A549 (cell line): Measurements from ENCODE around the gene LRFN2. TPM values are rescaled to one million over a fixed set of nuclear protein-coding genes. Genes with fewer than 3 reads are reported as not detected.

ENCODE experiments used
- ATAC-seq, 2 experiments: fragments of 200-7000 bp in 1 of 2; fragments of >200 bp in 1 of 2; cut with Nextera tagmentation in 1 of 2; cut with Tn5 transposase in 1 of 2; 3 replicates each; pipeline versions ENCODE4 v1.8.0 to v1.9.1; 2018 to 2020; ENCODE audit warnings: mild to moderate bottlenecking in 1 of 2, moderate library complexity in 1 of 2
- CTCF ChIA-PET: fragments of 300-600 bp; sonication (Branson Sonifier 250); formaldehyde crosslinking; extraction: SDS; loops from one replicate; lab custom pipeline; 2021; ENCODE audit warnings: antibody characterized with exemption, inconsistent platforms; lab: Yijun Ruan, JAX
- POLR2A ChIA-PET: fragments of 350-600 bp; formaldehyde crosslinking; extraction: SDS; loops from one replicate; lab custom pipeline; 2021; ENCODE audit warnings: antibody characterized with exemption, inconsistent platforms; lab: Yijun Ruan, JAX
- DNase-seq, 2 experiments: peaks; one replicate each; pipeline versions ENCODE4 v3.0.0 to v3.0.0-alpha.2; 2011 to 2016; ENCODE audit warnings: low read depth in 1 of 2, low spot score in 1 of 2
- FAIRE-seq: peaks from 2 replicates; lab custom pipeline; 2011; peaks lifted over from hg19 to GRCh38; lab: Jason Lieb, UNC
- H3K27ac ChIP-seq, 2 experiments: fragments of >200 bp; sonication (Bioruptor Twin); formaldehyde crosslinking; 3 replicates each; pipeline ENCODE4 v1.5.1; 2016 to 2017
- H3K4me1 ChIP-seq: fragments of >200 bp; sonication (Bioruptor Twin); formaldehyde crosslinking; 3 replicates; pipeline ENCODE4 v1.6.1; 2016
- H3K4me2 ChIP-seq: fragments of >200 bp; sonication (Bioruptor Twin); formaldehyde crosslinking; 3 replicates; pipeline ENCODE4 v1.6.1; 2016
- H3K4me3 ChIP-seq: fragments of >200 bp; sonication (Bioruptor Twin); formaldehyde crosslinking; 3 replicates; pipeline ENCODE4 v1.5.1; 2016
- H3K9me3 ChIP-seq: fragments of >200 bp; sonication (Bioruptor Twin); formaldehyde crosslinking; 3 replicates; pipeline ENCODE4 v1.6.1; 2016
- CBX8 ChIP-seq: fragments of 200-600 bp; sonication (generic); IDR thresholded peaks from 2 replicates; pipeline ENCODE4 v1.6.1; 2016
- CEBPB ChIP-seq, 2 experiments: fragments of >200 bp in 1 of 2; sonication (Bioruptor Twin) in 1 of 2; formaldehyde crosslinking in 1 of 2; IDR thresholded peaks; 2 replicates each; pipeline ENCODE4 v1.6.1; 2012 to 2016
- KDM1A ChIP-seq: fragments of 200-600 bp; sonication (generic); IDR thresholded peaks from 2 replicates; pipeline ENCODE4 v1.6.1; 2016; ENCODE audit warnings: low read depth, mild to moderate bottlenecking
- MAFK ChIP-seq: fragments of 450-650 bp; IDR thresholded peaks from 2 replicates; pipeline ENCODE4 v1.6.1; 2014; ENCODE audit not compliant: partially characterized antibody
- MAZ ChIP-seq: fragments of 150-350 bp; IDR thresholded peaks from 2 replicates; pipeline ENCODE4 v1.6.1; 2014; ENCODE audit warnings: antibody characterized with exemption, low read depth, low read length, borderline replicate concordance
- NPAS2 ChIP-seq: fragments of 250-450 bp; sonication (Bioruptor Pico); IDR thresholded peaks from 2 replicates; pipeline ENCODE4 v1.8.0; 2022; ENCODE audit warnings: mild to moderate bottlenecking, moderate library complexity, borderline replicate concordance
- POLR2A ChIP-seq: IDR thresholded peaks from 2 replicates; pipeline ENCODE4 v1.6.1; 2012; ENCODE audit warnings: mild to moderate bottlenecking, low read length
- RCOR1 ChIP-seq: fragments of 150-350 bp; IDR thresholded peaks from 2 replicates; pipeline ENCODE4 v1.6.1; 2014; ENCODE audit warnings: antibody characterized with exemption, low read length, low read depth
- RFX5 ChIP-seq: fragments of 450-650 bp; IDR thresholded peaks from 2 replicates; pipeline ENCODE4 v1.7.1; 2014; ENCODE audit warnings: antibody characterized with exemption, mild to moderate bottlenecking, moderate library complexity
- RNF2 ChIP-seq: fragments of 200-600 bp; sonication (generic); IDR thresholded peaks from 2 replicates; pipeline ENCODE4 v1.6.1; 2016; ENCODE audit warnings: low read depth, mild to moderate bottlenecking, antibody characterized with exemption, moderate library complexity, borderline replicate concordance
- TFCP2L1 ChIP-seq: fragments of 250-450 bp; sonication (Bioruptor Pico); IDR thresholded peaks from 2 replicates; pipeline ENCODE4 v1.5.0; 2021; ENCODE audit warnings: mild to moderate bottlenecking
- ZFP36 ChIP-seq: fragments of 450-650 bp; IDR thresholded peaks from 2 replicates; pipeline ENCODE4 v1.6.1; 2014; ENCODE audit warnings: borderline replicate concordance; ENCODE audit not compliant: partially characterized antibody
- ZSCAN20 ChIP-seq: fragments of 250-450 bp; sonication (Bioruptor Pico); IDR thresholded peaks from 2 replicates; pipeline ENCODE4 v1.8.0; 2022; ENCODE audit warnings: mild to moderate bottlenecking, moderate library complexity
- WGBS: methylation state at CpG from one replicate; pipeline ENCODE4 v1.1.6; 2017; ENCODE audit errors: missing lambda C conversion rate; 5-methylcytosine and 5-hydroxymethylcytosine counted together
- polyA plus RNA-seq, 4 experiments: library from polyadenylated mRNA; depleted of rRNA in 3 of 4; stranded (reverse); fragments of >200 nt; fragmentation: RNase III in 1 of 4; extraction: RNeasy Plus Mini Kit Qiagen cat#74134 plus additional on column Dnase treatment in 1 of 4; gene quantifications; 2 replicates in 3 of 4; 3 replicates in 1 of 4; pipeline ENCODE4 v1.2.3, GENCODE V29; 2011 to 2017
- TF ChIP-seq, protein P1 (sequence below): IDR thresholded peaks from 2 replicates; pipeline ENCODE4 v1.6.1; 2012; ENCODE audit warnings: low read depth, borderline replicate concordance
- TF ChIP-seq, protein P2 (sequence below): IDR thresholded peaks from 2 replicates; pipeline ENCODE4 v1.6.1; 2012
- TF ChIP-seq, protein P3 (sequence below): fragments of 200-600 bp; sonication (generic); IDR thresholded peaks from 2 replicates; pipeline ENCODE4 v1.6.1; 2016; ENCODE audit warnings: antibody characterized with exemption, mild to moderate bottlenecking, moderate library complexity
- TF ChIP-seq, protein P4 (sequence below): fragments of 250-450 bp; sonication (Bioruptor Pico); IDR thresholded peaks from 2 replicates; pipeline ENCODE4 v1.5.0; 2021; ENCODE audit warnings: mild to moderate bottlenecking, moderate library complexity, borderline replicate concordance

LRFN2 gene
- polyA plus RNA-seq, 2 of the 4 experiments (the other 2 are of a cell fraction) = not detected

DNA sequence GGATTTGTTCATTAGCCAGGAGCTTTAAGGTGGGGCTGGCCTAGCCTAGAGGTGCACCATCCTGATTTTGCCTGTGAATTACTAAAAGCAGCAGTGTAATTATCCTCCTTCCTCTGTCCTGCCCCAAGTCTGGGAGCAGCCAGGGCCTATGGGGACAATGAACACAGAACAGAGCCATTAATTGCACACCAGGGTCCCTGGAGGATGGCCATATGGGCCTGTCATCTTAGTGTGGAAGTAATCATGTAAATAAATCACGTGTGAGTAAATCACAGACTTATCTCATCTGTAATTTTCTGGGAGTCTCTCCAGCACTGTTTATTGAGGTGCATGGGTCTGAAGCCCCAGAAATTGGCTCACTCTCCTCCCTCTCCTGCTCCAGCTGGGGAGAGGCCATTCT is 176.3 kb downstream of the LRFN2 start:
- no peak for TF ChIP-seq RNF2
- TF ChIP-seq, protein P1, sequence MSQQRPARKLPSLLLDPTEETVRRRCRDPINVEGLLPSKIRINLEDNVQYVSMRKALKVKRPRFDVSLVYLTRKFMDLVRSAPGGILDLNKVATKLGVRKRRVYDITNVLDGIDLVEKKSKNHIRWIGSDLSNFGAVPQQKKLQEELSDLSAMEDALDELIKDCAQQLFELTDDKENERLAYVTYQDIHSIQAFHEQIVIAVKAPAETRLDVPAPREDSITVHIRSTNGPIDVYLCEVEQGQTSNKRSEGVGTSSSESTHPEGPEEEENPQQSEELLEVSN = no peak
- TF ChIP-seq RFX5 = no peak
- no peak for TF ChIP-seq ZFP36
- TF ChIP-seq, protein P2, sequence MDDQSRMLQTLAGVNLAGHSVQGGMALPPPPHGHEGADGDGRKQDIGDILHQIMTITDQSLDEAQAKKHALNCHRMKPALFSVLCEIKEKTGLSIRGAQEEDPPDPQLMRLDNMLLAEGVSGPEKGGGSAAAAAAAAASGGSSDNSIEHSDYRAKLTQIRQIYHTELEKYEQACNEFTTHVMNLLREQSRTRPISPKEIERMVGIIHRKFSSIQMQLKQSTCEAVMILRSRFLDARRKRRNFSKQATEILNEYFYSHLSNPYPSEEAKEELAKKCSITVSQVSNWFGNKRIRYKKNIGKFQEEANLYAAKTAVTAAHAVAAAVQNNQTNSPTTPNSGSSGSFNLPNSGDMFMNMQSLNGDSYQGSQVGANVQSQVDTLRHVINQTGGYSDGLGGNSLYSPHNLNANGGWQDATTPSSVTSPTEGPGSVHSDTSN = no peak
- no peak for TF ChIP-seq CEBPB (IDR thresholded peaks at IDR 0.05)
- TF ChIP-seq, protein P3, sequence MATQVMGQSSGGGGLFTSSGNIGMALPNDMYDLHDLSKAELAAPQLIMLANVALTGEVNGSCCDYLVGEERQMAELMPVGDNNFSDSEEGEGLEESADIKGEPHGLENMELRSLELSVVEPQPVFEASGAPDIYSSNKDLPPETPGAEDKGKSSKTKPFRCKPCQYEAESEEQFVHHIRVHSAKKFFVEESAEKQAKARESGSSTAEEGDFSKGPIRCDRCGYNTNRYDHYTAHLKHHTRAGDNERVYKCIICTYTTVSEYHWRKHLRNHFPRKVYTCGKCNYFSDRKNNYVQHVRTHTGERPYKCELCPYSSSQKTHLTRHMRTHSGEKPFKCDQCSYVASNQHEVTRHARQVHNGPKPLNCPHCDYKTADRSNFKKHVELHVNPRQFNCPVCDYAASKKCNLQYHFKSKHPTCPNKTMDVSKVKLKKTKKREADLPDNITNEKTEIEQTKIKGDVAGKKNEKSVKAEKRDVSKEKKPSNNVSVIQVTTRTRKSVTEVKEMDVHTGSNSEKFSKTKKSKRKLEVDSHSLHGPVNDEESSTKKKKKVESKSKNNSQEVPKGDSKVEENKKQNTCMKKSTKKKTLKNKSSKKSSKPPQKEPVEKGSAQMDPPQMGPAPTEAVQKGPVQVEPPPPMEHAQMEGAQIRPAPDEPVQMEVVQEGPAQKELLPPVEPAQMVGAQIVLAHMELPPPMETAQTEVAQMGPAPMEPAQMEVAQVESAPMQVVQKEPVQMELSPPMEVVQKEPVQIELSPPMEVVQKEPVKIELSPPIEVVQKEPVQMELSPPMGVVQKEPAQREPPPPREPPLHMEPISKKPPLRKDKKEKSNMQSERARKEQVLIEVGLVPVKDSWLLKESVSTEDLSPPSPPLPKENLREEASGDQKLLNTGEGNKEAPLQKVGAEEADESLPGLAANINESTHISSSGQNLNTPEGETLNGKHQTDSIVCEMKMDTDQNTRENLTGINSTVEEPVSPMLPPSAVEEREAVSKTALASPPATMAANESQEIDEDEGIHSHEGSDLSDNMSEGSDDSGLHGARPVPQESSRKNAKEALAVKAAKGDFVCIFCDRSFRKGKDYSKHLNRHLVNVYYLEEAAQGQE = no peak
- no peak for TF ChIP-seq ZSCAN20 (CRISPR knock-in tag)
- TF ChIP-seq MAFK = no peak
- no peak for TF ChIP-seq TFCP2L1
- no peak for TF ChIP-seq POLR2A
- TF ChIP-seq MAZ = no peak
- TF ChIP-seq, protein P4, sequence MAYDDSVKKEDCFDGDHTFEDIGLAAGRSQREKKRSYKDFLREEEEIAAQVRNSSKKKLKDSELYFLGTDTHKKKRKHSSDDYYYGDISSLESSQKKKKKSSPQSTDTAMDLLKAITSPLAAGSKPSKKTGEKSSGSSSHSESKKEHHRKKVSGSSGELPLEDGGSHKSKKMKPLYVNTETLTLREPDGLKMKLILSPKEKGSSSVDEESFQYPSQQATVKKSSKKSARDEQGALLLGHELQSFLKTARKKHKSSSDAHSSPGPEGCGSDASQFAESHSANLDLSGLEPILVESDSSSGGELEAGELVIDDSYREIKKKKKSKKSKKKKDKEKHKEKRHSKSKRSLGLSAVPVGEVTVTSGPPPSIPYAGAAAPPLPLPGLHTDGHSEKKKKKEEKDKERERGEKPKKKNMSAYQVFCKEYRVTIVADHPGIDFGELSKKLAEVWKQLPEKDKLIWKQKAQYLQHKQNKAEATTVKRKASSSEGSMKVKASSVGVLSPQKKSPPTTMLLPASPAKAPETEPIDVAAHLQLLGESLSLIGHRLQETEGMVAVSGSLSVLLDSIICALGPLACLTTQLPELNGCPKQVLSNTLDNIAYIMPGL (CRISPR knock-in tag) = no peak
- TF ChIP-seq KDM1A = no peak
- Histone ChIP-seq H3K4me2 (no peak overlapping the region), H3K9me3 (no peaks in the 10 kb centered on the region), H3K27ac (no peak overlapping the region), H3K4me3 (no peak overlapping the region), H3K4me1 (no peaks in the 10 kb centered on the region; the same call in 2 of the 3 replicates)
- CTCF ChIA-PET = interaction anchor here (1.5 kb wide), 1 partner anchor 10 kb away, joined by 3 read pairs; no protein-coding TSS in a partner anchor
- no peak for DNase-seq
- FAIRE-seq = no peak
- POLR2A ChIA-PET = no interaction called here
- WGBS = 45% methylated on average over 1 of the region's 1 CpG
- ATAC-seq = no peak

DNA sequence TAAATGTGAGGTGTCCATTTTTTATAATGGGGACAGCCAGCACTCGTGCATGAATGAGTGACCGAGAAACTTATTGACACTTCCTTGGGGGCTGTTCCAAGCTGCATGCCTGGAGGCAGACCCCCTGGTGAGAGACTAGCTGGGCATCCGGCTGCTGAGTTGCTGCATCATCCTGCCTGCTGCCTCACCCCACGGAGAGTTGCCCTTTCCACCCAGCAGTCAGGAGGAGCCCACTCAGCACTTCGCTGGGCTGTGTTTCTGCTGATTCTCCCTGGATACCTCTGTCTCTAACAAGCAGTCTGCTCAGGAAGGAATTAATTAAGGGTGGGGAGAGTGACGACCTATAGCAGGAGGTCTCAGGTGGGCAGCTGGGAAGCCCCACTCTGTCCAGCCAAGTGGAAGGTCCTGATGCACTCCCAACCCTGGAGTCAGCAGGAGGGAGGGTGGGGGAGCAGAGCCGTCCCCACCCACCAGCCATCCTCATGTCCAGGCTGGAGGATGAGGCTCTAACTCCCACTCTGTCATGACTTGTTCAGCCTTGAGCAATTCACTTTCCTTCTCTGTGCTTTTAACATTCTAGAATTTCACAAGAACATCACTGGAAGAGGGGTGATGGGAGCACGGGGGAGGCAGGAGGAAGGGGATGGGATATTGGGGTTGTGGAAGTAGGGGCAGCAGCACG is 177.3 kb downstream of the LRFN2 start:
- TF ChIP-seq RCOR1 (no peak), CBX8 (no peak), NPAS2 (CRISPR knock-in tag) (no peak), MAFK (no peak)
- TF ChIP-seq, protein P2 = no peak
- TF ChIP-seq, all 56 proteins: peak for 0
- H3K9me3 ChIP-seq = no peaks in the 10 kb centered on the region
- ChIA-PET POLR2A (no interaction called here), CTCF (interaction anchor here (1.5 kb wide), 1 partner anchor 11 kb away, joined by 3 read pairs; no protein-coding TSS in a partner anchor)
- FAIRE-seq (no peak), ATAC-seq (no peak), DNase-seq (no peak)
- no peak overlapping the region; the same call in 2 of the 3 replicates for H3K4me2 ChIP-seq
- no peak overlapping the region for H3K4me3 ChIP-seq
- no peak overlapping the region for H3K27ac ChIP-seq
- 30% methylated on average over 6 of the region's 9 CpGs for WGBS
- no peaks in the 10 kb centered on the region; the same call in 2 of the 3 replicates for H3K4me1 ChIP-seq
